Small intestine (tissue), 7 donors: ENCODE results near the gene XCR1. TPM values are rescaled to one million over a fixed set of nuclear protein-coding genes. Genes with fewer than 3 reads are reported as not detected.

ENCODE experiments used
- DNase-seq, 2 donors: peaks; one replicate each; pipeline versions ENCODE4 v3.0.0 to v3.0.0-alpha.2; 2013
- FAIRE-seq: peaks from 2 replicates; lab custom pipeline; 2012; peaks lifted over from hg19 to GRCh38; lab: Jason Lieb, UNC
- H3K27ac ChIP-seq, 3 donors: one replicate each; pipeline ENCODE4 v1.5.1; 2013; ENCODE audit warnings: low read length in 2 of 3, mild to moderate bottlenecking in 2 of 3, control low read depth in 1 of 3, inconsistent platforms in 1 of 3, low read depth in 1 of 3, moderate library complexity in 1 of 3
- H3K27me3 ChIP-seq, 3 donors: one replicate each; pipeline ENCODE4 v1.6.1; 2013; ENCODE audit warnings: low read length in 3 of 3, inconsistent platforms in 1 of 3; ENCODE audit not compliant: control insufficient read depth in 3 of 3, insufficient read depth in 3 of 3
- H3K36me3 ChIP-seq, 3 donors: one replicate each; pipeline ENCODE4 v1.6.1; 2013; ENCODE audit warnings: low read length in 3 of 3, inconsistent platforms in 1 of 3, low read depth in 1 of 3, mild to moderate bottlenecking in 1 of 3, moderate library complexity in 1 of 3; ENCODE audit not compliant: control insufficient read depth in 3 of 3, insufficient read depth in 2 of 3
- H3K4me1 ChIP-seq, 3 donors: one replicate each; pipeline ENCODE4 v1.6.1; 2013; ENCODE audit warnings: low read length in 2 of 3, inconsistent platforms in 1 of 3, low read depth in 1 of 3, mild to moderate bottlenecking in 1 of 3, moderate library complexity in 1 of 3; ENCODE audit not compliant: control insufficient read depth in 3 of 3, insufficient read depth in 2 of 3
- H3K4me3 ChIP-seq, 3 donors: one replicate each; pipeline ENCODE4 v1.5.1; 2013; ENCODE audit warnings: low read length in 3 of 3, control low read depth in 1 of 3, inconsistent platforms in 1 of 3, low read depth in 1 of 3, mild to moderate bottlenecking in 1 of 3, moderate library complexity in 1 of 3
- H3K9me3 ChIP-seq, 2 donors: one replicate each; pipeline ENCODE4 v1.6.1; 2013; ENCODE audit warnings: low read depth in 1 of 2, low read length in 1 of 2; ENCODE audit not compliant: control insufficient read depth in 2 of 2, insufficient read depth in 1 of 2
- WGBS, 3 donors: extraction: QIAGEN DNeasy Blood & Tissue Kit; methylation state at CpG; one replicate each; pipeline ENCODE4 v1.1.7; 2013; 5-methylcytosine and 5-hydroxymethylcytosine counted together
- polyA plus RNA-seq, 4 donors: library from polyadenylated mRNA; stranded (reverse) in 3 of 4; unstranded in 1 of 4; fragments of 200-250 nt in 3 of 4; fragments of 120-200 nt in 1 of 4; gene quantifications; one replicate each; pipeline versions ENCODE4 v1.2.1 to v1.2.3, GENCODE V29; 2013
- donor health status: healthy with polysubstance abuse.
- donor health status: control.
- donor health status: control.
- donor health status: Bipolar disorder and iron deficiency.
- donor health status: healthy.

XCR1 gene
- polyA plus RNA-seq, 4 donors, result under 0.01 to 1.1 (median 0.13) TPM; not detected in 1

- no peak for FAIRE-seq
- no peak for DNase-seq
- Histone ChIP-seq H3K27me3 (no peaks in the 10 kb centered on the region), H3K9me3 (no peaks in the 10 kb centered on the region), H3K4me1 (peaks cover 25 to 45% (median 27%) of the 10 kb centered on the region in 3 donors), H3K36me3 (peaks cover 4 to 13% (median 5%) of the 10 kb centered on the region in 3 donors), H3K4me3 (no peak overlapping the region), H3K27ac (peak overlapping the region in 1 of 3 donors; percentile 10)
- WGBS, 3 donors, result 72 to 78% (median 75%) methylated on average over 2 of the region's 2 CpGs
These were observed 38.5 kb downstream of the XCR1 start for GRCh38 chr3:45988804-45989203.

DNA sequence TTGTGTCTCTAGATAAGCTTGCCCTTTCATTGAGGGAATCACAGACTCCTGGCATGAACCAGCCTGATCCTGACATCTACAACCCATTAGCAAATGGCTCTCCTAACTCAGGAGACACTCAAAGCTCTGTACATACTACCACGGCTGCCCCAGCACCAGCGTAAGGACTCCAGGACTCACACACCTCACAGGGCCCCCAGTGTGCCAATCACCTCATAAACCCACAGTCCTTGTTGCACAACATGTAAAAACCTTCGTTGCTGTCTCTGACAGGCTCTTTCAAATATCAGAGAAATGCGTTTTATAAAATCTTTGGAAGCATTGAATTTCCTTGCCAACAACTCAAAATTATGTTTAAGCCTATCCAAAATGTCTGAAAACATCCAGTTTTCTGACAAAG, 38.9 kb downstream of the XCR1 start:
- WGBS, 3 donors, result 82 to 91% (median 89%) methylated on average over 4 of the region's 4 CpGs

DNA sequence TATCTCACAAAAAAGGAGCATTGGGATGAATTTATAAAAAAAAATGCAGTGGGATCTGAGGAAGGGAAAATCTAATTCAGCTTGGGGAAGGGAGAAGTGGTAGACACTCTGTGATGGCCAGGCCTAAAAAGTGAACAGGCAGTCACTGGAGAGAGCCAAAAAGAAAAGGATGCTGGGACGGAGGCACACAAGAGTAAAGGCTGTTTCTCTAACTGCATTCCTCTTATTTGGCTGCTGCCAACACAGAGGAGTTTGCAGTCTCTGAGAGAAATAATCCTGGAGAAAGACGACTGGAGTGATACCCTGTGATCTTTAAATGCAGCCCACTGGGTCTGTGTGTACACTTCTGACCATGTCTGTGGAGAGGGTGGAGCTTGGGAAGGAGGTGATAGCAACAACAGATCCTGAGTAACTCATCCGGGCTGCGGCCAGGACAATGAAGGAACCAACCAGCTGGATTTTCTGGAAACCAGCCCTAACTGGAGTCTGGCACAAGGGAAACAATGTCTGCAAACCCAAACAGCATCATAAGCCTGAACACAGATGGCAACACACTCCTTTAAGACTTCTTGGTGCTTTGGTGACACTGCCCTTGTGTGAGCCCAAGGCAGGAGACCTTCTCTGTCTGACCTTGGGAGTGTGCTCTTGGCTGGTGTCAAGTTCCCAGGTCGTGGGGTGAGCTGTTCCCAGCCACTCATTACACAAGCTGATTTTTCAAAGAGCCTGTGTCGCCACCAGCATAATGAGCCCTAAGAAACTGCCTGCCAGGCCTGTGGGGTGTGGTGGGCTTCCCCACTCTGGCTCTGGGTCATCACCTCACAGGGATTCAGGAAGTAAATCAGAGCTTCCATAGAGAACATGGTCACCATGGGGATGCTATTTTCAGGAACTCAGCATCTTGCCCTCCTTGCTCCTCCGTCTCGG, 39.7 kb downstream of the XCR1 start:
- FAIRE-seq (no peak), DNase-seq (no peak)
- Histone ChIP-seq H3K4me3 (no peak overlapping the region), H3K9me3 (no peaks in the 10 kb centered on the region), H3K27ac (peak overlapping the region; percentile 17 to 67 (median 17)), H3K4me1 (peaks cover 19 to 50% (median 27%) of the 10 kb centered on the region in 3 donors), H3K36me3 (peaks cover 5 to 24% (median 8%) of the 10 kb centered on the region in 3 donors), H3K27me3 (no peaks in the 10 kb centered on the region)
- 59 to 72% (median 60%) methylated on average over 8 of the region's 8 CpGs for WGBS, 3 donors

More for the DNA sequence above, 38.9 kb downstream of the XCR1 start:
- Histone ChIP-seq H3K9me3 (no peaks in the 10 kb centered on the region), H3K36me3 (peaks cover 5 to 17% (median 8%) of the 10 kb centered on the region in 3 donors), H3K27me3 (no peaks in the 10 kb centered on the region), H3K27ac (peak overlapping the region; percentile 17 to 67 (median 17)), H3K4me1 (peaks cover 23 to 48% (median 27%) of the 10 kb centered on the region in 3 donors), H3K4me3 (no peak overlapping the region)
- FAIRE-seq, result no peak
- peak in 1 of 2 donors; percentile 54 for DNase-seq

- DNase-seq (peak; percentile 28 to 70), FAIRE-seq (no peak)
- peaks cover 15 to 50% (median 25%) of the 10 kb centered on the region in 3 donors for H3K4me1 ChIP-seq
- peak overlapping the region; percentile 16 to 59 (median 51) for H3K27ac ChIP-seq
- peaks cover 4 to 25% (median 13%) of the 10 kb centered on the region in 3 donors for H3K36me3 ChIP-seq
- H3K9me3 ChIP-seq, result no peaks in the 10 kb centered on the region
- H3K4me3 ChIP-seq, result no peak overlapping the region
- no peaks in the 10 kb centered on the region for H3K27me3 ChIP-seq
- WGBS, 3 donors, result 32 to 60% (median 46%) methylated on average over 5 of the region's 5 CpGs
These were observed 40.8 kb downstream of the XCR1 start for GRCh38 chr3:45986303-45986982.

DNA sequence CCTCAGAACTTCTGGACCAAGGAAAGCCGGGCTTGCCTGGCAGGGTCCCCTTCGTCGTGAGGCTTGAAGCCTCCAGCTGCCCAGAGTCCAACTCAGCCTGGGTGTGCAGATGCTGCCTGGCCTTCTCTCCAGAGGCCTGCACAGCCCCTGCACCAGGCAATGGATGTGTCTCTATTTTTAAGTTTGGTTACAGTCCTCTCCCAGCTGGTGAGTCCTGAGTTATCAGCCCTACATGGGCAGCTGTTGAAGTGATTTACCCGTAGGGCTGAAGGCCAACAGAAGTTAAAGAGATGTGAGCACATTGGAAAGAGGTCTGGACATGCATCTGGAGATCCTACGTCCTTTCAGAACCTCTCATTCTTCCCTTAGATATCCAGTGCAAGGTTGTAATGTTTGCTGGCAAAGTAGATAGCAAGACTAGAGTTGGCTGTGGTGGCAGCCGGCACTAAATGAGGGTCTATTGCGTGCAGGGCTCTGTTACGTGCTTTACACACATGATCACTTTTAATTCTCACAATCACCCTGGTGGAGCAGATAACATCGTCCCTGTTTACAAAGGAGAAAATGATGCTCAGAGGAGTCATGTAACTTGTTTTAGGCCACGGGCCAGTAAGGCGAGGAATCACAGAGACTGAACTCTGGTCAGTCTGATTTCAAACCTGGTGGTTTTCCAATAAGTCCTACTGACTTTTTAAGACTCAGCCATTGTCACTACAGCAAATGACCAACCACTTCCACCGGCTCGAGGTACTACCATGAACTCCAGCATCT, 41.6 kb downstream of the XCR1 start:
- no peak overlapping the region for H3K4me3 ChIP-seq
- FAIRE-seq, result no peak
- H3K27me3 ChIP-seq, result no peaks in the 10 kb centered on the region
- 63 to 77% (median 76%) methylated on average over 13 of the region's 13 CpGs for WGBS, 3 donors
- DNase-seq, result no peak
- H3K27ac ChIP-seq, result peak overlapping the region; percentile 6 to 59 (median 51)
- peaks cover 15 to 50% (median 22%) of the 10 kb centered on the region in 3 donors for H3K4me1 ChIP-seq
- no peaks in the 10 kb centered on the region for H3K9me3 ChIP-seq
- H3K36me3 ChIP-seq, result peaks cover 3 to 25% (median 13%) of the 10 kb centered on the region in 3 donors

- peaks cover 4 to 28% (median 13%) of the 10 kb centered on the region in 3 donors for H3K36me3 ChIP-seq
- no peaks in the 10 kb centered on the region for H3K9me3 ChIP-seq
- no peaks in the 10 kb centered on the region for H3K27me3 ChIP-seq
- 63 to 84% (median 75%) methylated on average over 8 of the region's 8 CpGs for WGBS, 3 donors
- FAIRE-seq, result no peak
- peaks cover 15 to 46% (median 22%) of the 10 kb centered on the region in 3 donors for H3K4me1 ChIP-seq
- no peak overlapping the region for H3K4me3 ChIP-seq
- peak; percentile 24 to 47 for DNase-seq
- H3K27ac ChIP-seq, result peak overlapping the region; percentile 8 to 59 (median 51)
These were observed 42.7 kb downstream of the XCR1 start for GRCh38 chr3:45984331-45985312.

DNA sequence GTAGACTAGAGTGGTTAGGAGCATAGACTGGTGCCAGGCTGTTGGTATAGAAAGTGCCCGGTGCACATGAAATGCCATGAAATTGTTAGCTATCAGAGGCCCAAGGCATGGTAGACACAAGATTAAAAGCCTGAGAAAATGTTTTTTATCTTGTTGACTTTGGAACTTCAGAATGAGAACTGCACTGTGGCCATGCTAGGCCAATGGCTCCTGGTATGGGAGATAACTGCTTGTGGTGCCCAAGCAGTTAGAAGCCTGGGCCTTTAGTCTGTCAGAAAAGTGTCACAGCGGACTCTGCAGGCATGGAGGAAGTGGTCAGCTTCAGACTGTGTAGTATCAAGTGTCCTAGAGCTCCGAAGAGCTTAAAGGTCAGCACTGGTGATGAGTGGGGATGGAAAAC, 43.5 kb downstream of the XCR1 start:
- Histone ChIP-seq H3K36me3 (peaks cover 8 to 28% (median 13%) of the 10 kb centered on the region in 3 donors), H3K9me3 (no peaks in the 10 kb centered on the region), H3K4me3 (no peak overlapping the region), H3K27ac (peak overlapping the region in 1 of 3 donors; percentile 8), H3K4me1 (peaks cover 10 to 45% (median 22%) of the 10 kb centered on the region in 3 donors), H3K27me3 (no peaks in the 10 kb centered on the region)
- FAIRE-seq (no peak), DNase-seq (no peak)
- 81 to 86% (median 81%) methylated on average over 3 of the region's 3 CpGs for WGBS, 3 donors
